ENCODE results near the gene TSKU.

- TF ChIP-seq CTCF (conservative IDR thresholded peaks at IDR 0.05; ENCODE audit: low read depth in 2 of 2) (no peak), EZH2 (IDR thresholded peaks at IDR 0.05; ENCODE audit: low read depth, unreplicated experiment) (no peak), REST (IDR thresholded peaks at IDR 0.05; ENCODE audit: unreplicated experiment) (no peak), STAT1 (IDR thresholded peaks at IDR 0.05; ENCODE audit: unreplicated experiment) (no peak), POLR2AphosphoS5 (IDR thresholded peaks at IDR 0.05; ENCODE audit: low read depth) (no peak), ZNF331 (CRISPR knock-in tag; IDR thresholded peaks at IDR 0.05; ENCODE audit: low read depth) (no peak), EZH2phosphoT487 (IDR thresholded peaks at IDR 0.05; ENCODE audit: unreplicated experiment) (no peak)
Observed at GRCh38 chr11:76756341-76756741, 26.8 kb upstream of the TSKU start.

Measured in GM23338 (cell line).